ENCODE results near the gene MGLL. TPM values are rescaled to one million over a fixed set of nuclear protein-coding genes. Genes with fewer than 3 reads are reported as not detected.

MGLL gene
- total RNA-seq, 2 experiments from 2014 or later = 0.28 to 0.29 TPM

DNA sequence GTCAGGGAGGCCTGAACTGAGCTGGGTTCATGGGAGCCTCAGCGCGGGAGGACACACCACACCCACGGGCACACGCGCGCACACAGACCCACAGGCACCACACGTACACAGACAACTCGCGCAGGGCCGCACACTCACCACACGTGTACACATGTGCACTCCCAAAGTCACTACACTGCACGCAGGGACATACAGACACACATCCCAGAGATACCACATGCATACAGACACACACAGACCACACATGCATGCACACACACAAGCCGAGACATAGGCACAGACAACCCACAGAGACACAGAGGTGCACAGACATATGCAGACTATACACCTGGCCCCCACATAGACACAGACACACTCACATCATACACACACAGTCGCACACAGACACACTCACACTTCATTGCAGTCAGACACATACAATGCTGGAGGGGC, 1.1 kb upstream of the MGLL start:
- H3K27ac Mint-ChIP-seq = no peak overlapping the region
- peaks cover 67% of the 10 kb centered on the region for H3K27me3 Mint-ChIP-seq
- peaks cover 5% of the 10 kb centered on the region for H3K4me1 Mint-ChIP-seq
- peaks cover 12% of the 10 kb centered on the region for H3K9me3 Mint-ChIP-seq
- DNase-seq = no peak
- peak overlapping the region; percentile 1 for H3K4me3 Mint-ChIP-seq
- H3K36me3 Mint-ChIP-seq = no peaks in the 10 kb centered on the region

DNA sequence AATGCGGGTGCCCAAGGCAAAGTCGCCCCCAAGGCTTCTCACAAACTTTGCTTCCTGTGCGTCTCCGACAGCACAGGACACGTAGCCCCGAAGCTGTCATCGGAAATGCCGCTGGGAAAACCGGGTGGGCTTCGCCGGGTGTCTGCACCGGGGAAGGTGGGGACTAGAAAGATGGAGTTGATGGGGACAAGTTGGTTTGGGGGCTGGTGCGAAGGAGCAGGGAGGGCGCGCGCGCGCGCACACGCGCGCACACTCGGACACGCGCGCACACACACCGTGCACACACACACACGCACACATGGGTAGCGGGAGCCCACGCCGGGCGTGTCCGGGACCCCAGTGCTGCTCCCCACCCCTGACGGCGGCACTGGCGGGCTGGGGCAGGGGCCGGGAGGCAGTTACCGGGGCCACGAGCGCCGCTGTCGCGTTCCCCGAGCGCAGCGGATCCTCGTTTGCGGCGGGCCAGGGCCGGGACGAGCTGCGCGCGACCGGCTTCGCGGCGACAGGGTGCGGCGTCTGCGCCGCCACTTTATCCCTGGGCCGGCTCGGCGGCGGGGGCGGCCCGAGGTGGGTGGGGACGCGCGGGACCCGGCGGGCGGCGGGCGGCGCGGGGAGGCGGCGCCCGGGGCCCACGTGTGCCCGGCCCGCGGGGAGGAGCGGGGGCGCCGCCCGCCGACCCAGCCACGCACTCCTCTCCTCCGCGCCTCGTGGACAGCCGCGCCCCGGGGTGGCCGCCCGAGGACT, 539 bp upstream of the MGLL start:
- Mint-ChIP-seq H3K4me1 (peaks cover 5% of the 10 kb centered on the region), H3K4me3 (peak overlapping the region; percentile 78), H3K9me3 (peaks cover 6% of the 10 kb centered on the region), H3K27ac (peak overlapping the region; percentile 70), H3K36me3 (no peaks in the 10 kb centered on the region), H3K27me3 (peaks cover 70% of the 10 kb centered on the region)
- peak; percentile 22 for DNase-seq

DNA sequence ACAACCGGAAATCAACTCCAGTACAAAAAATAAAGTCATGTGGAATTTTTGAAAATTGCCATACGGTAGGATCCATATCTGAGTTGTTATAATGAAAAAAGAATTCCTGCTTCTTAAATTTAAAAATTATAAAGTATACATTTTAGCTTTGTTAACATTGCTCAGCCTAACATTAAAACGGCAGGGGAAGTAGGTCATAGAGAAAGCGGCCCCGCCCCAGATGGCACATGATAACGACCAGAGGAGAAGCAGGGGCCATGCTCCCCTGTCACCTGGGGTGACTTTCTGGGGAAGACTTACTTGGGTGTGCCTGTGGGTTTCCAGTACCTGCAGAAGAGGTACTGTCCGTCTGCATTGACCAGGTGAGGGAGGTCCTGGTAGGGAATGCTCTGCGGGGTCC, 921 bp downstream of the MGLL start:
- no peaks in the 10 kb centered on the region for H3K36me3 Mint-ChIP-seq
- no peak overlapping the region for H3K4me3 Mint-ChIP-seq
- peaks cover under 1% of the 10 kb centered on the region for H3K9me3 Mint-ChIP-seq
- H3K4me1 Mint-ChIP-seq = peaks cover 5% of the 10 kb centered on the region
- no peak for DNase-seq
- no peak overlapping the region for H3K27ac Mint-ChIP-seq
- peaks cover 66% of the 10 kb centered on the region for H3K27me3 Mint-ChIP-seq

DNA sequence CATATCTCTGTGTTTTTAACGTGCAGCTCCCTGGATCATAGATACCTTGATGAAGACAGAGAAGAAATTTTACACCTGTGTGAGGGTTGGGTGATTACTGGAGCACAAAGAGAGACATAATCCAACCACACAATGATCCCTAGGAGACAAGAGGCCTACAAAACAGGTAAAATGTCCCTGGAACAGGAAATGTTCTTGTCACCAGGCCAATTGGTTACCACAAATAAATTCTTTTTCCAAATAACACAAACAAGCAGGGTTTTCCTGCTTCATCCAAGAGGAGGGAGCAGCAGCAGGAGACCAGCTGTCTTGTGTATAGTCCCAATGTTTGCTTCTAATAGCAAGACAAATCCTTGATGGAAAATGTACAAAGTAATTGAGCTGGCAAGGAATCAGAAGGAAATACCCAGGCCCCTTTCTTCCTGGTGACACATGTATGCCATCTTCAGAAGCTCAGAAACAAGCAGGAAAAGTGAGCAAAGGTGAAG, 1.4 kb downstream of the MGLL start:
- Mint-ChIP-seq H3K36me3 (no peaks in the 10 kb centered on the region), H3K4me3 (no peak overlapping the region), H3K27me3 (peaks cover 61% of the 10 kb centered on the region), H3K27ac (no peak overlapping the region), H3K4me1 (peaks cover 5% of the 10 kb centered on the region), H3K9me3 (no peaks in the 10 kb centered on the region)
- DNase-seq = no peak

DNA sequence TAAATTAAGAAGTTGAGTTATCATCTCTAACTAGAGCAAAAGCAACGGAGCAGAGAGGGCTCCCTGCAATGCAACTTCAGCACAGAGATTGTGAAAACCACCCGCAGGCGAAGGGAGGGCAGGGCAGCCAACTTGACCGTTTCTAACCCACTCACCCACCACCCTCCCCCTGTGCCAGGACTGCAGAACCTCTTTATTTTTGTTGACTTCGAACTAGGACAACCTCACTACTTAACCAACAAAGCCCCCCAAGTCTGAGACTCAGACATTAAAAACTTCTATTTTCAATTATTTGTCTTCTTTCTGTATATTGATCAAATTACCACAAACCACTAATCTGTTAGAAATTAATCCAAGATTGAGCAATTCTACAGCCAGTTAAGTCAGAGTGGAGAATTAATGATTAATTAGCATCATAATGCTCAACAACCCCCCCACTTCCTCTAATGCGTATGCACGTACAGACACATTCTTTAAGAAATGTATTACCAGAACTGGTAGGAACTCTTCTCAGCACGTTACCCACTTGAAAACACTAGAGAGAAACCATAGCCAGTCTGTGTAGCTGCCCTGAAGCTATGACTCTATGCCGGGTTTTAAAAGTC, 2.0 kb downstream of the MGLL start:
- Mint-ChIP-seq H3K4me3 (no peak overlapping the region), H3K36me3 (no peaks in the 10 kb centered on the region), H3K27ac (no peak overlapping the region), H3K27me3 (peaks cover 56% of the 10 kb centered on the region), H3K9me3 (no peaks in the 10 kb centered on the region), H3K4me1 (peaks cover 5% of the 10 kb centered on the region)
- no peak for DNase-seq

DNA sequence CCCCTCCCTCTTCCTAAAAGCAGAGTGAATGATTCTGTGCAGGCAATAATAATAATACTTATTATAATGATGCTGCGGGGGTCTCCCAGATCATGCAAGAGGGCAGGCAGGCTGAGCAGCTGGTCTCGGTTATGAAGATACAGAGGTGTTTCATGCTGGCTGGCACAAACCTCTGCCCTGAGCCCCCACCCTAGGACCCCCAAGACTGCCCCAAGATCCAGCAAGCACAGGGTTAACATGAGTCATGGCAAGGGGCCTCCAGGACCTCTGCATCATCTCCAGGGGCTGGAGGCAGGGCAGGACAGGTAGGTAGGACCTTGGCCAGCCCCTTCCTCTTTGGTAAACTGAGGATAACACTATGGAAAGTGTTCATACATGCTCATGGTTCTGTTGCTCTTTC, 2.7 kb downstream of the MGLL start:
- Mint-ChIP-seq H3K27me3 (peaks cover 49% of the 10 kb centered on the region), H3K36me3 (no peaks in the 10 kb centered on the region)

DNA sequence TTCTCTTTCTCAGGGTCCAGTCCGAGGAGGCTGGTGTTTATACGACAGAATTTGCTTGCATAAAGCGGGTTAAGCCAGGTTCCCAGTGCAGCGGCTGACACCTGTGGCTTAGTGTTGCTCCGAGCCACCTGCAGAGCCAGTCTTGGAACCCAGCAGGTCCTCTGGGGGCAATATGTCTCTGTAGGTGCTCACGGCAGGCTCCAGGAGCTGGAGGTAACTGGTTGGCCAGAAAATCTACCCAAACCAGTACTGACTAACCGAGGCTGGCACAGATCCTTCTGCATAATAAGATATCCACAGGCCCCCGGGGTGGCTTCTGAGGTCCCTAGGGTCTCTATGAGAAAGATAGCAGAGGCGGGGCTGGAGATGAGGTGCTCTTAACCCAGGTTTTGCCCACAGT, 3.2 kb downstream of the MGLL start:
- peaks cover 43% of the 10 kb centered on the region for H3K27me3 Mint-ChIP-seq
- no peak overlapping the region for H3K4me3 Mint-ChIP-seq
- no peaks in the 10 kb centered on the region for H3K9me3 Mint-ChIP-seq
- H3K36me3 Mint-ChIP-seq = no peaks in the 10 kb centered on the region
- DNase-seq = no peak
- H3K4me1 Mint-ChIP-seq = peaks cover 5% of the 10 kb centered on the region
- H3K27ac Mint-ChIP-seq = no peak overlapping the region

More for the DNA sequence above, 2.7 kb downstream of the MGLL start:
- H3K4me1 Mint-ChIP-seq = peaks cover 5% of the 10 kb centered on the region
- no peak for DNase-seq
- no peak overlapping the region for H3K27ac Mint-ChIP-seq
- no peak overlapping the region for H3K4me3 Mint-ChIP-seq
- no peaks in the 10 kb centered on the region for H3K9me3 Mint-ChIP-seq

GRCh38 chr3:127817406-127817841, 4.9 kb downstream of the MGLL start:
- no peak overlapping the region for H3K27ac Mint-ChIP-seq
- no peak for DNase-seq
- H3K36me3 Mint-ChIP-seq = no peaks in the 10 kb centered on the region
- peaks cover 31% of the 10 kb centered on the region for H3K27me3 Mint-ChIP-seq
- H3K4me1 Mint-ChIP-seq = peaks cover 1% of the 10 kb centered on the region
- no peak overlapping the region for H3K4me3 Mint-ChIP-seq
- no peaks in the 10 kb centered on the region for H3K9me3 Mint-ChIP-seq

DNA sequence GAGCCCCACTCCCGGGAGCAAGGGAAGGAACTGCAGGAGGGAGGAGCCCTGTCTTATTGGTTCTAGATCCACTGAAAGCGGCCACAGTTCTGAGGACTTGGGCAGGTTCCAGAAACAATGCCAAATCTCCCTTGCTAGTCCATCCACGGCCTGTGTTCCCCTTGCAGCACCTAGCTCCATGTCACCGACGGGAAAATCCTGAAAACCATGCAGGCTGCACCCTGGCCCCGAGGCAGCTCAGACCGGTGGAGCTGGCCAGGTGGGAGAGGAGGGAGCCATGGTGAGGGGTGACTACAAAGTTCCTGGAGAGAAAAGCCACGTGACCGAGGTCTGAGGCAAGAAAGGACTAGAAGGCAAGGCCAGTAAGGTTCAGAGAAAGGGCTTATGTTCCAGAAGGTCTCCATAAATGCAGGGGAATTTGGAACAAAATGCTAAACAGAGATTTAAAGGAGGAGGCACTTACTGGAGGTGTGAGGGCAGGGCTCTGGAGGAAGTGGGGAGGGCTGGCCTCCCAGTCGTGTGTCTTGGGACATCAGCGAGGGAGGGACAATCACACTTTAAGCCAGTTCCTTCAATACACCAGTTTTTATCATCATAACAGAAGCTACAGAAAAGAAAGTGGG, 5.4 kb downstream of the MGLL start:
- no peaks in the 10 kb centered on the region for H3K36me3 Mint-ChIP-seq
- no peak overlapping the region for H3K27ac Mint-ChIP-seq
- H3K9me3 Mint-ChIP-seq = no peaks in the 10 kb centered on the region
- no peak for DNase-seq
- H3K27me3 Mint-ChIP-seq = peaks cover 26% of the 10 kb centered on the region
- H3K4me3 Mint-ChIP-seq = no peak overlapping the region
- H3K4me1 Mint-ChIP-seq = no peaks in the 10 kb centered on the region

GRCh38 chr3:127815641-127816605, 6.4 kb downstream of the MGLL start:
- H3K4me1 Mint-ChIP-seq = no peaks in the 10 kb centered on the region
- no peaks in the 10 kb centered on the region for H3K9me3 Mint-ChIP-seq
- H3K27me3 Mint-ChIP-seq = peaks cover 19% of the 10 kb centered on the region
- DNase-seq = no peak
- no peak overlapping the region for H3K27ac Mint-ChIP-seq
- no peaks in the 10 kb centered on the region for H3K36me3 Mint-ChIP-seq
- no peak overlapping the region for H3K4me3 Mint-ChIP-seq

GRCh38 chr3:127815001-127815400, 7.3 kb downstream of the MGLL start:
- no peak overlapping the region for H3K4me3 Mint-ChIP-seq
- H3K4me1 Mint-ChIP-seq = no peaks in the 10 kb centered on the region
- H3K9me3 Mint-ChIP-seq = no peaks in the 10 kb centered on the region
- H3K36me3 Mint-ChIP-seq = no peaks in the 10 kb centered on the region
- peaks cover 10% of the 10 kb centered on the region for H3K27me3 Mint-ChIP-seq
- H3K27ac Mint-ChIP-seq = no peak overlapping the region
- DNase-seq = no peak

GRCh38 chr3:127814325-127814781, 8.0 kb downstream of the MGLL start:
- DNase-seq = no peak
- H3K4me1 Mint-ChIP-seq = no peaks in the 10 kb centered on the region
- H3K36me3 Mint-ChIP-seq = no peaks in the 10 kb centered on the region
- no peaks in the 10 kb centered on the region for H3K9me3 Mint-ChIP-seq
- no peak overlapping the region for H3K27ac Mint-ChIP-seq
- H3K27me3 Mint-ChIP-seq = peaks cover 6% of the 10 kb centered on the region
- H3K4me3 Mint-ChIP-seq = no peak overlapping the region

DNA sequence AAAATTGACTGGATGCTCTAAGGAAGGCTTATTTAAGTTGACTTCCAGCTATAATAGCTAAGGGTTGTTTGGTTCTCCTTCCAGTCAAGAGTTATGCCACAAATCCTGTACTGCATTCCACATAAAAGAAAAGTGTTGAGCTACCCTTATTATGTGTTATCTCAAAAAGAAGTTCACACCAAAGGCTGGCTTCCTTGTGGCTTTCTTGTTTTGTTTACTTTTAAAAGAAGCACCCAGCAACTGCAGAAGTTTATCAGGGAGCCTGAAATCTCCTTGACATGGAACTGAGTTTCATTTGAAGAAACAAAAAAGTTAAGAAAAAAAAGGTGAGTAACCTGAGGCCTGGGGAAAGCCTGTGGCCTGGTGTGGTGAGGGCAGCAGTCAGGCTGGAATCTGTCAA, 10.2 kb downstream of the MGLL start:
- no peak for DNase-seq
- Mint-ChIP-seq H3K27ac (no peak overlapping the region), H3K27me3 (no peaks in the 10 kb centered on the region), H3K4me1 (no peaks in the 10 kb centered on the region), H3K4me3 (no peak overlapping the region), H3K36me3 (no peaks in the 10 kb centered on the region), H3K9me3 (no peaks in the 10 kb centered on the region)

GRCh38 chr3:127811717-127812116, 10.6 kb downstream of the MGLL start:
- no peak overlapping the region for H3K4me3 Mint-ChIP-seq
- H3K9me3 Mint-ChIP-seq = no peaks in the 10 kb centered on the region
- H3K27me3 Mint-ChIP-seq = no peaks in the 10 kb centered on the region
- no peak for DNase-seq
- no peak overlapping the region for H3K27ac Mint-ChIP-seq
- H3K4me1 Mint-ChIP-seq = no peaks in the 10 kb centered on the region
- H3K36me3 Mint-ChIP-seq = no peaks in the 10 kb centered on the region
